ENCODE measurements around the gene DAPK1. TPM values are rescaled to one million over a fixed set of nuclear protein-coding genes. Genes with fewer than 3 reads are reported as not detected.

The DAPK1 gene
- total and polyA plus RNA-seq, 10 of the 15 experiments (the other 5 are each of a cell fraction or from before 2014, with no cell fraction given) = 8.2 to 94.7 (median 51.6) TPM

DNA sequence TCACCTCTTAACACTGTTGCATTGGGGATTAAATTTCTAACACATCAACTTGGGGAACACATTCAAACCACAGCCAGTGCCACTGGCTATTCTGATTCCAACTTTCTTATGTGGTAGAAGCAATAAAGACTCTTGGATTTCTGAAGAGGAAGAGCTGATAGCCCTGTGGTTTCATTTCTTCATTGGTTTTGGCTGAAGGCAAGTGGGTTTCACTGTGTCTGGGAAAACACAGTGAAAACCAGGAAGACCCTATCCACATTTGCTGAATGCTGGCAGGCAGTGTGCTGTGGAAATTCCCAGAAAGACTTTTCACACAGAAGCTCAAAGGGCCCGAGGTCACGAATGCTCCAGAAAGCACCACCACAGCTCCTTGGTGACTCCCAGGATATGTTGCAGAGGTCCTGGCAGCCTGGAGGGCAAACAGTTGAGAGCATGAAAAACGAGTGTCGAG lies 67.1 kb downstream of the DAPK1 start:
- ChIA-PET POLR2A (interaction anchor here (1.9 kb wide), 1 partner anchor 10 kb away, joined by 4 read pairs; no protein-coding TSS in a partner anchor), RAD21 (ENCODE audit: unreplicated experiment) (interaction anchor here (1.0 to 1.1 kb wide), 3 partner anchors 9 to 49 kb away, joined by 3 to 5 read pairs (median 5); no protein-coding TSS in a partner anchor), CTCF (interaction anchor here (1.0 kb wide), 2 partner anchors 98 to 227 kb away, joined by 3 read pairs; no protein-coding TSS in a partner anchor), SMC1A (ENCODE audit: uncharacterized antibody, unreplicated experiment) (interaction anchor here (0.6 to 2.8 kb wide), 4 partner anchors 15 to 65 kb away, joined by 3 to 8 read pairs (median 4); no protein-coding TSS in a partner anchor)
- Histone ChIP-seq H3K4me2 (ENCODE audit: control insufficient read depth, insufficient read depth) (no peak overlapping the region), H2AFZ (ENCODE audit: control insufficient read depth, low read depth, low read length) (no peak overlapping the region), H3K9me3 (replicated peaks; ENCODE audit: control insufficient read depth, insufficient read depth, low read length) (peaks cover 2% of the 10 kb centered on the region; the same call in 2 of the 3 replicates), H3K27ac (ENCODE audit: control insufficient read depth, insufficient read depth) (peak overlapping the region; percentile 59), H3K4me1 (ENCODE audit: control insufficient read depth, insufficient read depth, low read length) (peaks cover 46% of the 10 kb centered on the region), H3K36me3 (ENCODE audit: control insufficient read depth in 2 of 2, insufficient read depth in 2 of 2, low read length in 1 of 2) (peaks cover 0 to 2% of the 10 kb centered on the region in 2 experiments; a peak in 2 of 4 replicates), H3K79me2 (ENCODE audit: control insufficient read depth, insufficient read depth, low read length) (peaks cover 22% of the 10 kb centered on the region), H3K4me3 (no peak overlapping the region), H3K9ac (ENCODE audit: control insufficient read depth, insufficient read depth, low read length) (no peak overlapping the region), H3K27me3 (replicated peaks in 1 of 2; ENCODE audit: control insufficient read depth in 2 of 2, insufficient read depth in 2 of 2, low read length in 1 of 2) (no peaks in the 10 kb centered on the region), H4K20me1 (ENCODE audit: control insufficient read depth, insufficient read depth) (no peaks in the 10 kb centered on the region)
- intact Hi-C loops (cut with micrococcal nuclease; ENCODE audit: unreplicated experiment) = no loop called here
- BruUV-seq (replicated peaks) = no TSS peak
- TF ChIP-seq NFIC (IDR thresholded peaks at IDR 0.05; ENCODE audit: low read depth, low read length) = 0 out of 2 replicates have a peak, but pooled peaks have one; percentile 18
- TF ChIP-seq RUNX3 (IDR thresholded peaks at IDR 0.05; ENCODE audit: low read length) = peak; percentile 59
- TF ChIP-seq HDAC2 (IDR thresholded peaks at IDR 0.05) = no peak
- TF ChIP-seq ZNF24 (IDR thresholded peaks at IDR 0.05) = 0 out of 2 replicates have a peak, but pooled peaks have one; percentile 33
- DNase-seq (ENCODE audit: low read depth, low spot score) = no peak
- in situ Hi-C loops (cut with MboI) = loop anchor here (25.0 kb wide), 1 partner anchor 1747 kb away; the partner anchor contains the start of genes CKS2 and SECISBP2
- 61% methylated on average over 4 of the region's 4 CpGs for WGBS (ENCODE audit: insufficient coverage, insufficient replicate concordance, low lambda C conversion rate, missing lambda C conversion rate)
- no peak for ATAC-seq
- FAIRE-seq = no peak

DNA sequence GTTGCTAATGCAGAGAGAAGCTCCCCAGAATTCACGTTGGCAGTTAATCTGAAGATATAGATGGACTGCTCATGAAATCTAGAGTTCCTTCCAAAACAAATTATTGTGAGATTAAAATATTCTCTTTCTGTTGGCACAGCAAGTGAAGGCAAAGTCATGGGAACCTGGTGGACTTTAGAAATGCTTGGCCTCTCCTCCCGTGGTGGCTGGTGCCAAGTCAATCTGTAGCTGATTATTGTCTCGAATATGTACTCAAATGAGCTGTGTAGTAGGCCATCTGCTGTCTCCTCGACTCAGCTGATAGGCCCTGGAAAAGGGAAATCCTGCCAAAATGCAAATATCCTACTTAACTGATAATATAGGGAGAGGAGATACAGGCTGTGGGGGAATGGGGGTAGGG lies 69.3 kb downstream of the DAPK1 start:
- Histone ChIP-seq H3K9ac (ENCODE audit: control insufficient read depth, insufficient read depth, low read length) (no peak overlapping the region), H4K20me1 (ENCODE audit: control insufficient read depth, insufficient read depth) (no peaks in the 10 kb centered on the region), H3K4me1 (ENCODE audit: control insufficient read depth, insufficient read depth, low read length) (peaks cover 38% of the 10 kb centered on the region), H3K27me3 (replicated peaks in 1 of 2; ENCODE audit: control insufficient read depth in 2 of 2, insufficient read depth in 2 of 2, low read length in 1 of 2) (no peaks in the 10 kb centered on the region), H3K4me3 (no peak overlapping the region), H2AFZ (ENCODE audit: control insufficient read depth, low read depth, low read length) (no peak overlapping the region), H3K9me3 (replicated peaks; ENCODE audit: control insufficient read depth, insufficient read depth, low read length) (peaks cover under 1% of the 10 kb centered on the region; the same call in 1 of the 3 replicates), H3K4me2 (ENCODE audit: control insufficient read depth, insufficient read depth) (no peak overlapping the region), H3K36me3 (ENCODE audit: control insufficient read depth in 2 of 2, insufficient read depth in 2 of 2, low read length in 1 of 2) (peaks cover 0 to 2% of the 10 kb centered on the region in 2 experiments; a peak in 2 of 4 replicates), H3K27ac (ENCODE audit: control insufficient read depth, insufficient read depth) (no peak overlapping the region), H3K79me2 (ENCODE audit: control insufficient read depth, insufficient read depth, low read length) (peaks cover 18% of the 10 kb centered on the region)
- CTCF ChIA-PET = interaction anchor here (1.0 to 2.5 kb wide), 4 partner anchors 10 to 31 kb away, joined by 4 to 7 read pairs (median 4); no protein-coding TSS in a partner anchor
- SMC1A ChIA-PET (ENCODE audit: uncharacterized antibody, unreplicated experiment) = interaction anchor here (0.5 to 2.8 kb wide), 12 partner anchors 9 to 102 kb away, joined by 3 to 11 read pairs (median 4); partner anchors contain the start of gene DAPK1
- POLR2A ChIA-PET = interaction anchor here (1.6 kb wide), 1 partner anchor 13 kb away, joined by 5 read pairs; no protein-coding TSS in a partner anchor
- RAD21 ChIA-PET (ENCODE audit: unreplicated experiment) = interaction anchor here (0.9 to 1.5 kb wide), 4 partner anchors 9 to 226 kb away, joined by 3 to 5 read pairs (median 3); no protein-coding TSS in a partner anchor
- FAIRE-seq = no peak
- no peak for ATAC-seq
- BruUV-seq (replicated peaks) = no TSS peak
- 39% methylated on average over 4 of the region's 4 CpGs for WGBS (ENCODE audit: insufficient coverage, insufficient replicate concordance, low lambda C conversion rate, missing lambda C conversion rate)
- intact Hi-C loops (cut with micrococcal nuclease; ENCODE audit: unreplicated experiment) = no loop called here
- no peak for DNase-seq (ENCODE audit: low read depth, low spot score)
- in situ Hi-C loops (cut with MboI) = loop anchor here (25.0 kb wide), 1 partner anchor 1745 kb away; the partner anchor contains the start of genes CKS2 and SECISBP2
- TF ChIP-seq, protein P1, sequence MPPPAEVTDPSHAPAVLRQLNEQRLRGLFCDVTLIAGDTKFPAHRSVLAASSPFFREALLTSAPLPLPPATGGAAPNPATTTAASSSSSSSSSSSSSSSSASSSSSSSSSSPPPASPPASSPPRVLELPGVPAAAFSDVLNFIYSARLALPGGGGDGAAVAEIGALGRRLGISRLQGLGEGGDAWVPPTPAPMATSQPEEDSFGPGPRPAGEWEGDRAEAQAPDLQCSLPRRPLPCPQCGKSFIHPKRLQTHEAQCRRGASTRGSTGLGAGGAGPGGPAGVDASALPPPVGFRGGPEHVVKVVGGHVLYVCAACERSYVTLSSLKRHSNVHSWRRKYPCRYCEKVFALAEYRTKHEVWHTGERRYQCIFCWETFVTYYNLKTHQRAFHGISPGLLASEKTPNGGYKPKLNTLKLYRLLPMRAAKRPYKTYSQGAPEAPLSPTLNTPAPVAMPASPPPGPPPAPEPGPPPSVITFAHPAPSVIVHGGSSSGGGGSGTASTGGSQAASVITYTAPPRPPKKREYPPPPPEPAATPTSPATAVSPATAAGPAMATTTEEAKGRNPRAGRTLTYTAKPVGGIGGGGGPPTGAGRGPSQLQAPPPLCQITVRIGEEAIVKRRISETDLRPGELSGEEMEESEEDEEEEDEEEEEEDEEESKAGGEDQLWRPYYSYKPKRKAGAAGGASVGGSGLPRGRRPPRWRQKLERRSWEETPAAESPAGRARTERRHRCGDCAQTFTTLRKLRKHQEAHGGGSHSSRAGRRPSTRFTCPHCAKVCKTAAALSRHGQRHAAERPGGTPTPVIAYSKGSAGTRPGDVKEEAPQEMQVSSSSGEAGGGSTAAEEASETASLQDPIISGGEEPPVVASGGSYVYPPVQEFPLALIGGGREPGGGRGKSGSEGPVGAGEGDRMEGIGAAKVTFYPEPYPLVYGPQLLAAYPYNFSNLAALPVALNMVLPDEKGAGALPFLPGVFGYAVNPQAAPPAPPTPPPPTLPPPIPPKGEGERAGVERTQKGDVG (CRISPR knock-in tag; IDR thresholded peaks at IDR 0.05) = no peak
- TF ChIP-seq, protein P2, sequence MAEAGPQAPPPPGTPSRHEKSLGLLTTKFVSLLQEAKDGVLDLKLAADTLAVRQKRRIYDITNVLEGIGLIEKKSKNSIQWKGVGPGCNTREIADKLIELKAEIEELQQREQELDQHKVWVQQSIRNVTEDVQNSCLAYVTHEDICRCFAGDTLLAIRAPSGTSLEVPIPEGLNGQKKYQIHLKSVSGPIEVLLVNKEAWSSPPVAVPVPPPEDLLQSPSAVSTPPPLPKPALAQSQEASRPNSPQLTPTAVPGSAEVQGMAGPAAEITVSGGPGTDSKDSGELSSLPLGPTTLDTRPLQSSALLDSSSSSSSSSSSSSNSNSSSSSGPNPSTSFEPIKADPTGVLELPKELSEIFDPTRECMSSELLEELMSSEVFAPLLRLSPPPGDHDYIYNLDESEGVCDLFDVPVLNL (IDR thresholded peaks at IDR 0.05; ENCODE audit: low read depth, low read length) = no peak
- no peak for TF ChIP-seq BCL11A (IDR thresholded peaks at IDR 0.05; ENCODE audit: low read depth, low read length)
- no peak for TF ChIP-seq SMC3 (IDR thresholded peaks at IDR 0.05; ENCODE audit: borderline replicate concordance, low read length)
- TF ChIP-seq MTA3 (IDR thresholded peaks at IDR 0.05; ENCODE audit: borderline replicate concordance, low read length) = no peak
- no peak for TF ChIP-seq KDM1A (IDR thresholded peaks at IDR 0.05; ENCODE audit: borderline replicate concordance)
- TF ChIP-seq ZNF217 (IDR thresholded peaks at IDR 0.05) = no peak
- no peak for TF ChIP-seq RFX5 (IDR thresholded peaks at IDR 0.05; ENCODE audit: low read depth, low read length)
- no peak for TF ChIP-seq ZNF384 (IDR thresholded peaks at IDR 0.05; ENCODE audit: borderline replicate concordance, low read depth, low read length)
